ENCODE data around the gene UBTF. TPM values are rescaled to one million over a fixed set of nuclear protein-coding genes. Genes with fewer than 3 reads are reported as not detected.

The UBTF gene
- polyA plus RNA-seq, 2 of the 4 experiments (the other 2 are of a cell fraction), result 39.8 to 76.2 TPM

DNA sequence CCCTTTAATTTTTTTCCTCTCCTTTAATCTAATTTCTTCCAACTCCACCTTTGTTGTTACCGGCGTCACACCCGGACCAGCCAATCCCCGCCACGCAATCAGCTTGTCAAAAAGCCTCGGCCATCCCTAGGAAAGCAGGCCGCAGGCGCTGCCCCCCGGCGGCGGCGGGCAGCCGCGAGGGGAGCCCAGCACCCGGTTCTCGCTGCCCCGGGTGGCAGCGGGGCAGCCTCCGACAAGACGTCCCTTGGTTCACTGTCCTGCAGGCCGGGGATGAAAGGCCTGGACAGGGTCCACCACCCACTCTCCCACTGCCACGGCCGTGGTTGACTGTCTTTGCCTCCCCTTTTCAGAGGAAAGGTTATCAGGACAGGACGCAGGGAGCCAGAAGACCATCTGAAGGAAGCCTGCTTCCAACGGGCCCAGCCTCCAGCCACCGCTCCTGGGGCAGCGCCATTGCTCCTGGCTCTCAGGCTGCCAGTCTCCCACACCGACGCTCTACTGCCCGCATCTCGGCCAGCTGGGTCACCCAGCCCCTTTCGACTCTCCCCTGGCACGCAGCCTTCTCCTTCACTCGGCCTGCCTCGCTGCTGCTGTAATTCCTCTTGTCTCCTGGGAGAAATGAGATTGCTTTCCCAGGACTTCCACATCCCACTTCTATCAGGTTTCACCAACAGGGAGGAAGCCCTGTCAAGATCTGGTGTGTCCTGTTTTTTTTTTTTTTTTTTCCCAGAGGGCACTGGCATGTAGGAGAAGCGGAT, 2.8 kb upstream of the UBTF start (continued):
- TF ChIP-seq, protein P1, sequence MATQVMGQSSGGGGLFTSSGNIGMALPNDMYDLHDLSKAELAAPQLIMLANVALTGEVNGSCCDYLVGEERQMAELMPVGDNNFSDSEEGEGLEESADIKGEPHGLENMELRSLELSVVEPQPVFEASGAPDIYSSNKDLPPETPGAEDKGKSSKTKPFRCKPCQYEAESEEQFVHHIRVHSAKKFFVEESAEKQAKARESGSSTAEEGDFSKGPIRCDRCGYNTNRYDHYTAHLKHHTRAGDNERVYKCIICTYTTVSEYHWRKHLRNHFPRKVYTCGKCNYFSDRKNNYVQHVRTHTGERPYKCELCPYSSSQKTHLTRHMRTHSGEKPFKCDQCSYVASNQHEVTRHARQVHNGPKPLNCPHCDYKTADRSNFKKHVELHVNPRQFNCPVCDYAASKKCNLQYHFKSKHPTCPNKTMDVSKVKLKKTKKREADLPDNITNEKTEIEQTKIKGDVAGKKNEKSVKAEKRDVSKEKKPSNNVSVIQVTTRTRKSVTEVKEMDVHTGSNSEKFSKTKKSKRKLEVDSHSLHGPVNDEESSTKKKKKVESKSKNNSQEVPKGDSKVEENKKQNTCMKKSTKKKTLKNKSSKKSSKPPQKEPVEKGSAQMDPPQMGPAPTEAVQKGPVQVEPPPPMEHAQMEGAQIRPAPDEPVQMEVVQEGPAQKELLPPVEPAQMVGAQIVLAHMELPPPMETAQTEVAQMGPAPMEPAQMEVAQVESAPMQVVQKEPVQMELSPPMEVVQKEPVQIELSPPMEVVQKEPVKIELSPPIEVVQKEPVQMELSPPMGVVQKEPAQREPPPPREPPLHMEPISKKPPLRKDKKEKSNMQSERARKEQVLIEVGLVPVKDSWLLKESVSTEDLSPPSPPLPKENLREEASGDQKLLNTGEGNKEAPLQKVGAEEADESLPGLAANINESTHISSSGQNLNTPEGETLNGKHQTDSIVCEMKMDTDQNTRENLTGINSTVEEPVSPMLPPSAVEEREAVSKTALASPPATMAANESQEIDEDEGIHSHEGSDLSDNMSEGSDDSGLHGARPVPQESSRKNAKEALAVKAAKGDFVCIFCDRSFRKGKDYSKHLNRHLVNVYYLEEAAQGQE (IDR thresholded peaks at IDR 0.05), result no peak
- no peak for TF ChIP-seq TP53 (CRISPR knock-in tag; IDR thresholded peaks at IDR 0.05)
- no peak for TF ChIP-seq HEYL (CRISPR knock-in tag; IDR thresholded peaks at IDR 0.05)
- no peak for TF ChIP-seq ZNF302 (CRISPR knock-in tag; IDR thresholded peaks at IDR 0.05)
- TF ChIP-seq MAFK (IDR thresholded peaks at IDR 0.05; ENCODE audit: partially characterized antibody), result no peak
- TF ChIP-seq POLR2A (IDR thresholded peaks at IDR 0.05; ENCODE audit: low read length), result peak; percentile 43
- no peak for TF ChIP-seq MAZ (IDR thresholded peaks at IDR 0.05; ENCODE audit: borderline replicate concordance, low read depth, low read length)
- TF ChIP-seq, protein P2, sequence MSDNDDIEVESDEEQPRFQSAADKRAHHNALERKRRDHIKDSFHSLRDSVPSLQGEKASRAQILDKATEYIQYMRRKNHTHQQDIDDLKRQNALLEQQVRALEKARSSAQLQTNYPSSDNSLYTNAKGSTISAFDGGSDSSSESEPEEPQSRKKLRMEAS (IDR thresholded peaks at IDR 0.05), result peak; percentile 55; the same call in 1 of the 2 replicates
- TF ChIP-seq HDAC2 (IDR thresholded peaks at IDR 0.05), result no peak
- TF ChIP-seq EP300 (IDR thresholded peaks at IDR 0.05), result no peak
- no peak for TF ChIP-seq NR3C1 (IDR thresholded peaks at IDR 0.05)
- TF ChIP-seq KDM5A (IDR thresholded peaks at IDR 0.05), result no peak
- TF ChIP-seq RAD21 (conservative IDR thresholded peaks at IDR 0.05 in 1 of 2, IDR thresholded peaks at IDR 0.05 in 1 of 2), result 0 out of 5 replicates have a peak, but pooled peaks of 1 of the 2 experiments have one; percentile 12
- no peak for TF ChIP-seq HOXA7 (CRISPR knock-in tag; IDR thresholded peaks at IDR 0.05)

DNA sequence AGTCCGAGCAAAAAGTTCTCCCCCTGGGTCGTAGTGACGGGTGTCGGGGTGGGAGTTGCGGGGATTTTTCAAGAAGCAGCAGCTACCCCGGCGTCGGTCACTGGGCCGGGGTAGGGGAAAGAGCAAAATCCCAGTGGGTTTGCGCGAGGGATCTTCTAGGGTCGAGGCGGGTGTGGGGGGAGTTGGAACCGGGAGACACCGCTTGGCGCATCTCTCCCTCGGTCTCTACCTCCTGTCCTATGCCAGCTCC, 2.3 kb upstream of the UBTF start:
- FAIRE-seq, result no peak
- peak overlapping the region; percentile 86 for H3K4me2 ChIP-seq
- 1% methylated on average over 17 of the region's 17 CpGs for WGBS (ENCODE audit: missing lambda C conversion rate)
- ChIA-PET POLR2A (interaction anchor here (0.6 to 2.2 kb wide), 21 partner anchors 9 to 401 kb away, joined by 3 to 20 read pairs (median 4); partner anchors contain the start of genes ATXN7L3, GRN, RUNDC3A and SLC25A39), CTCF (interaction anchor here (0.9 to 11.1 kb wide), 28 partner anchors 8 to 199 kb away, joined by 3 to 135 read pairs (median 4); partner anchors contain the start of genes GRN, RUNDC3A and SLC25A39)
- peak overlapping the region; percentile 89 for H3K4me3 ChIP-seq
- peak in 1 of 2 experiments; percentile 0; a peak in 1 of 6 replicates for ATAC-seq
- H3K4me1 ChIP-seq, result peaks cover 29% of the 10 kb centered on the region
- peak overlapping the region; percentile 97 to 99 for H3K27ac ChIP-seq
- H3K9me3 ChIP-seq, result no peaks in the 10 kb centered on the region
- TF ChIP-seq PHF8 (IDR thresholded peaks at IDR 0.05; ENCODE audit: borderline replicate concordance, low read depth), result peak; percentile 6; the same call in 1 of the 2 replicates
- no peak for TF ChIP-seq RFX5 (IDR thresholded peaks at IDR 0.05)
- TF ChIP-seq POLR2A (IDR thresholded peaks at IDR 0.05; ENCODE audit: low read length), result peak; percentile 56
- TF ChIP-seq CEBPB (IDR thresholded peaks at IDR 0.05), result no peak
- TF ChIP-seq, protein P3, sequence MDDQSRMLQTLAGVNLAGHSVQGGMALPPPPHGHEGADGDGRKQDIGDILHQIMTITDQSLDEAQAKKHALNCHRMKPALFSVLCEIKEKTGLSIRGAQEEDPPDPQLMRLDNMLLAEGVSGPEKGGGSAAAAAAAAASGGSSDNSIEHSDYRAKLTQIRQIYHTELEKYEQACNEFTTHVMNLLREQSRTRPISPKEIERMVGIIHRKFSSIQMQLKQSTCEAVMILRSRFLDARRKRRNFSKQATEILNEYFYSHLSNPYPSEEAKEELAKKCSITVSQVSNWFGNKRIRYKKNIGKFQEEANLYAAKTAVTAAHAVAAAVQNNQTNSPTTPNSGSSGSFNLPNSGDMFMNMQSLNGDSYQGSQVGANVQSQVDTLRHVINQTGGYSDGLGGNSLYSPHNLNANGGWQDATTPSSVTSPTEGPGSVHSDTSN (IDR thresholded peaks at IDR 0.05), result 0 out of 2 replicates have a peak, but pooled peaks have one; percentile 17
- DNase-seq (ENCODE audit: low read depth in 1 of 2, low spot score in 1 of 2), result no peak
